Endometrial microvascular endothelial cells (primary cell): ENCODE results near the gene ACSL5. TPM values are rescaled to one million over a fixed set of nuclear protein-coding genes. Genes with fewer than 3 reads are reported as not detected.
"Not testable (repeated sequence)": the region's sequence is repeated elsewhere in the genome, so short reads cannot be mapped to it uniquely, and the experiment has no call there.

Experiments used
- in situ Hi-C: cut with HindIII; loops from 2 replicates; pipeline ENCODE4 v1.10.0; 2017; ENCODE audit warnings: low sequenced_read_pairs, low pct_unique_long_range_greater_than_20kb; ENCODE audit errors: inconsistent ontology term
- total RNA-seq: library from RNA; depleted of rRNA; stranded (reverse); fragments of >200 nt; gene quantifications from one replicate; pipeline ENCODE4 v1.2.3, GENCODE V29; 2015; ENCODE audit errors: inconsistent ontology term

ACSL5 gene
- total RNA-seq, 1 donor from 2014 or later = 89.1 TPM

GRCh38 chr10:112369495-112370423, 4.2 kb upstream of the ACSL5 start:
- in situ Hi-C loops = no loop called here

DNA sequence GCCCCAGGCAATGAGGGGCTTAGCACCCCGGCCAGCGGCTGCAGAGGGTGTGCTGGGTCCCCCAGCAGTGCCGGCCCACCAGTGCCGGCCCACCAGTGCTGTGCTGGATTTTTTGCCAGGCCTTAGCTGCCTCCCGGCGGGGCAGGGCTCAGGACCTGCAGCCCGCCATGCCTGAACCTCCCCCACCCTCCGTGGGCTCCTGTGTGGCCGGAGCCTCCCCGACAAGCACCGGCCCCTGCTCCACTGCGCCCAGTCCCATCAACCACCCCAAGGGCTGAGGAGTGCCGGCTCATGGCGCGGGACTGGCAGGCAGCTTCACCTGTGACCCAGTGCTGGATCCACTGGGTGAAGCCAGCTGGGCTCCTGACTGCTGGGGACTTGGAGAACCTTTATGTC, 3.5 kb upstream of the ACSL5 start:
- in situ Hi-C loops = no loop called here

DNA sequence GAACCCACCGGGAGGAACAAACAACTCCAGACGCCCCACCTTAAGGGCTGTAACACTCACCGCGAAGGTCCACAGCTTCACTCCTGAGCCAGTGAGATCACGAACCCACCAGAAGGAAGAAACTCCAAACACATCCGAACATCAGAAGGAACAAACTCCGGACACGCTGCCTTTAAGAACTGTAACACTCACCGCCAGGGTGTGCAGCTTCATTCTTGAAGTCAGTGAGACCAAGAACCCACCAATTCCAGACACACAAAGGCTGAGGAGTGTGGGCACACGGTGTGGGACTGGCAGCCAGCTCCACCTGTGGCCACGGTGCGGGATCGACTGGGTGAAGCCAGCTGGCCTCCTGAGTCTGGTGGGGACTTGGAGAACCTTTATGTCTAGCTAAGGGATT, 2.6 kb upstream of the ACSL5 start:
- in situ Hi-C loops = not testable (repeated sequence)

DNA sequence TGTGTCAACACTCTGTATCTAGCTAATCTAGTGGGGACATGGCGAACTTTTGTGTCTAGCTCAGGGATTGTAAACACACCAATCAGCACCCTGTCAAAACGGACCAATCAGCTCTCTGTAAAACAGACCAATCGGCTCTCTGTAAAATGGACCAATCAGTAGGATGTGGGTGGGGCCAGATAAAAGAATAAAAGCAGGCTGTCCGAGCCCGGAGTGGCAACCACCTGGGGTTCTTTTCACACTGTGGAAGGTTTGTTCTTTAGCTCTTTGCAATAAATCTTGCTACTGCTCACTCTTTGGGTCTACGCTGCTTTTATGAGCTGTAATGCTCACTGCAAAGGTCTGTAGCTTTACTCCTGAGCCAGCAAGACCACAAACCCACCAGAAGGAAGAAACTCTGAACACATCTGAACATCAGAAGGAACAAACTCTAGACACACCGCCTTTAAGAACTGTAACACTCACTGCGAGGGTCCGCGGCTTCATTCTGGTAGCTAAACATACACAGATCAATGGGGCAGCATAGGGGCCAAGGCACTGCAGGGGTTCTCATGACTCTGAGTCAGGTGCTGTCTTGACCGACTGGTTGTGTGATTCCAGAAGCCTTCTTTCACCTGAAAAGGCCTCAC, 1.6 kb upstream of the ACSL5 start:
- in situ Hi-C loops = not testable (repeated sequence)

GRCh38 chr10:112374724-112375541, 1.0 kb downstream of the ACSL5 start:
- in situ Hi-C loops = no loop called here

DNA sequence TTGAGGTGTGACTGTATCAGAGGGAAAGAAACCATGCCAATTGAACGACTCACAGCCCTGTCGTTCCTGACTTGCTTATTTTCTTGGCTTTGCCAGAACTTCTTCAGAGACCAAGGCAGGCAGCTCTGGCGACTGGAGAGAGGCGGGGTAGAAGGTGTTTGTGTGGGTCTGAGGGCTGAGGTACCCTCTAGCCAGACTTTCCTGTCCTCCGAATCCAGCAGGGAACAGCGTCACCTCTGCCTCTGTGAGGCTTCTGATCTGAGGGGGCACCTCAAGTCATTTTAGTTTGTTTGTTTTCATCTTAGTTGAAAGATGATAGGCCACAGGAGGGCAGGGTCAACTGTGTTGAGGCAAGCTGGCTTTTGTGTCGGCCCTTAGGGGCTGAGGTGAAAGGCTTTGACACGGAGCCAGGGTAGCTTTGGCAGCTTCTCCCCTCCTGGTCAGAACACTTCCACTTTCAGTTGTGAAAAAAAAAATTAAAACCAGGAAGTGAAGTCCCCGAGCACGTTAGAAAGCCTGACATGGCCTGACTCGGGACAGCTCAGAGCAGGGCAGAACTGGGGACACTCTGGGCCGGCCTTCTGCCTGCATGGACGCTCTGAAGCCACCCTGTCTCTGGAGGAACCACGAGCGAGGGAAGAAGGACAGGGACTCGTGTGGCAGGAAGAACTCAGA, 1.9 kb downstream of the ACSL5 start:
- in situ Hi-C loops = no loop called here

DNA sequence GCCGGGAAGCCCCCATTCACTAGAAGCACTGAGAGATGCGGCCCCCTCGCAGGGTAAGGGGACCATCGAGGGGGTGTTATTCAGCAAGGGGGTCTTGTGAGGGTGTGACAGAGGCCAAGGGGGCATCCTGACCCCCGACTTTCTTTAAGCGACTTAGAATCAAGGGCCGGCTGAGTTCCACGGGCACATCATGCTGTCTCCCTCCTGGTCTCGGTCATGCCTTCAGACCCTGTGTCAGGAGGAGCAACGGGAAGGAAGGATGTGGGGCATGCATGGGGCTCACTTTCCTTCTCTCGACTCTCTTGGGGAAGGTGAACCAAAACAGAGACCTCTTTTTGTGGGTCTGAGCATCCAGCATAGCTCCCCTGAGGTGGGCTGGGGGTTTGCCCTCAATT, 2.5 kb downstream of the ACSL5 start:
- in situ Hi-C loops = no loop called here

DNA sequence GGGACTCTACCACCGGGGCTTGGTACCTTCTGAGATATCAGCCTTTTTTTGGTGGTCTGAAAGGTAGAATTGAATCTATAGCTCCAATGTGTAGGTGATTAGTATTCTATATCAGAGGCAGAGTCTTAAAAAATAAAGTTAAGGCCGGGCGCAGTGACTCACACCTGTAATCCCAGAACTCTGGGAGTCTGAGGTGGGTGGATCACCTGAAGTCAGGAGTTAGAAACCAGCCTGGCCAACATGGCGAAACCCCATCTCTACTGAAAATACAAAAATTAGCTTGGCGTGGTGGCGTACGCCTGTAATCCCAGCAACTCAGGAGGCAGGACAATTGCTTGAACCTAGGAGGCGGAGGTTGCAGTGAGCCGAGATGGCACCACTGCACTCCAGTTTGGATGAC, 3.2 kb downstream of the ACSL5 start:
- in situ Hi-C loops = not testable (repeated sequence)

DNA sequence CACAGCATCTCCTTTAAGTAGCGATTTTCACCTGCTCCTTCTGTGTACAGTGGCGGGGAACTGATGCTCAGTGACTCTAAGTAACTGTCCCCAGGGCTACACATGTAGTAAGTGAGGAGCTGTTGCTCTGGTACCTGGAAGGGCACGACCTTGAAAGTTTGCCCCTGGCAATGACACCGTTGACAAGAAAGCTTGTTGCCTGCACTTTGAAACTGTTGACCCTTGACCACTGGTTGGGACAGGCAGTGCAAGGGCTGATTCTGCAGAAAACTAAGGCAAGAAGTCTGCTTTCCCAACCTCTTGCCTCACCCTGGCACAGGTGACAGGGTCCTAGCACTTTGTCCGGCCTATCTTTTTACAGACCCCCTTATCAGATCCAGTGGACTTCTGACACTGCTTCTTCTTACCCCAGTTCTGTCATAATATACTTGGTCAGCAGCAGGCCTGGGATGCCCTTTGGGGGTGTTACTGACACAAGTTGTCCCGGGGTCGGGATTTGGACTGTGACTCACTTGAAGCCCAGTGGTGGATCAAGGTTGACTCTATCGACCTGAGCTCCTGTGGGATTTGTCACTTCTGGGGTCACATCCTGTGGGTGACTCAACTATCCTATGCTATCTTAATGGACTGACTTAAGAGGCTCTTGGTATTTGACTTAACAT, 5.8 kb downstream of the ACSL5 start:
- in situ Hi-C loops = no loop called here

DNA sequence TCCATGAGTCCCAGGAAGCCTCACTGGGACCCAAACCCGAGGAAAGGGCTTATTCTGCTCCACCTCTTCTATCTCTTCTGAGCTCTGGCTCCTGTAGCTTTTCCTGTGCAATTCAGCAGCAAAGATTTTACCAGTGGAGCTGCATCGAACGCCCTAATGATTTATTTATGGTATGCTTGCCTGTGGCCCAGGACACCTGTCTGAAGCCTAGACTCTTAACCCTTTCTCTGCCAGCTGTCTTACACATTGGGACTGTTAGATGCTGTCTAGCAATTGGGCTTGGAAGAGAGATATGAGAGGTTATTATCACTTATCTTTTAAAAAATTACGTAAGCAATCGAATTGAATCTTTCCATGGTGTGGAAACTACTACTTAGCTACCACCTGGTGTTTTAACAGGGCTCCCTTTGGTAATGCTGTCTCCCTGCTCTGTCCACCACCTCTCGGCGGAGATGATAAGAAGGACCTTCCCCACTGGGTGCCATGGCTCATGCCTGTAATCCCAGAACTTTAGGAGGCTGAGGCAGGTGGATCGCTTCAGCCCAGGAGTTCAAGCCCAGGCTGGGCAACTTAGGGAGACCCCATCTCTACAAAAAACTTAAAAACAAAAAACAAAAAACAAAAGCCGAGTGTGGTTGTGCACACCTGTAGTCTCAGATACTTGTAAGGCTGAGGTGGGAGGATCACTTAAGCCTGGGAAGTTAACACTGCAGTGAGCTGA, 8.8 kb downstream of the ACSL5 start:
- in situ Hi-C loops = no loop called here

GRCh38 chr10:112383325-112383724, 9.4 kb downstream of the ACSL5 start:
- in situ Hi-C loops = no loop called here

GRCh38 chr10:112384141-112384540, 10.2 kb downstream of the ACSL5 start:
- in situ Hi-C loops = no loop called here

- in situ Hi-C loops = no loop called here
Measured at GRCh38 chr10:112385201-112385600, 11.3 kb downstream of the ACSL5 start.

DNA sequence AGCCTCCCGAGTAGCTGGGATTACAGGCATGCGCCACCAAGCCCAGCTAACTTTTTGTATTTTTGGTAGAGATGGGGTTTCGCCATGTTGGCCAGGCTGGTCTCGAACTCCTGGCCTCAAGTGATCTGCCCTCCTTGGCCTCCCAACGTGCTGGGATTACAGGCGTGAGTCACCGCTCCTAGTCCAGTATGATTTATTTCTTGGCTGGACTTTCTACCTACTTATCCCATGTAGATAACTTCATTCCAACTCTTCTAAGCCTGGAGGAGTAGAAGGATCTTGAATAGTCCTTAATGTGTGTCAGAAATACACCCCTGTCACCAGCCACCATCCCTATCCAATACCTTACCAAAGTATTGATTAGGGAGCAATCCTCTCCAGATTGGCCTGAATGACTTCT, 14.1 kb downstream of the ACSL5 start:
- in situ Hi-C loops = not testable (repeated sequence)

DNA sequence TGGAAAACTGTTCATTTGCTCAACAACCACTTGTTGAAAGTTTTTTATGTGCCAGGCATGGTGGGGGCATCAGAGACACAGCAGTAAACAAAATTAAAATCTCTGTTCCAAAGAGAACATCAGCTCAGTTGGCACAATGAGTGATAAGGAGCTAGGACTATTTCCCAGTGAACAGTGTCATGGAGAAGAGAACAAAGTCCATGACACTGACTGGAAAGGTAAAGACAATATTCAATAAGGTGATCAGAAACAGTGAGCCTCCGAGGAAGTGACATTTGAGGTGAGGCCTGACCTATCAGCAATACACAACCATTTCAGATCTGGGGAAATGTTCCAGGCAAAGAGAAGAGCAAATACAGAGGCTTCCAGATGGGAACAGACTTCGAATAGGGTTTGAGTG, 14.6 kb downstream of the ACSL5 start:
- in situ Hi-C loops = no loop called here

- in situ Hi-C loops = no loop called here
Measured at GRCh38 chr10:112389271-112389822, 15.4 kb downstream of the ACSL5 start.

DNA sequence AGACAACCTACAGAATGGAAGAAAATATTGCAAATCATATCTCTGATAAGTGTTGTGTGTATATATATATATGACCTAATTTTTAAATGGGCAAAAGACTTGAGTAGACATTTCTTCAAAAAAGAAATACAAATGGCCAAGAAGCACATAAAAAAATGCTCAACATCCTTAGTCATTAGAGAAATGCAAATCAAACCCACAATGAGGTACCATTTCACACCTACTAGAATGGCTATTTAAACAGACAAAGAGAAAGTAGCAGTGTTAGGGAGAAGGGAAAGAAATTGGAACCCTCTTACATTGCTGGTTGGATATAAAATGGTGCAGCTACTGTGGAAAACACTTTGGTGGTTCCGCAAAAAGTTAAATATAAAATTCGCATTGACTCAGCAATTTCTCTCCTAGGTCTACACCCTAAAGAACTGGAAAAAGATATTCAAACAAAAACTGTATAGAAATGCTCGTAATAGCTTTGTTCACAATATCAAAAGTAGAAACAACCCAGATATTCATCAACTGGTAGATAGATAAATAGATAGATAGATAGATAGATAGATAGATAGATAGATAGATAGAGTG, 16.3 kb downstream of the ACSL5 start:
- in situ Hi-C loops = no loop called here
